Caco-2 (cell line): ENCODE measurements around the gene HRC. TPM values are rescaled to one million over a fixed set of nuclear protein-coding genes. Genes with fewer than 3 reads are reported as not detected.

Experiments used
- BruUV-seq: library from RNA; stranded (reverse); fragments of 400-500 nt; replicated peaks from 2 replicates; lab custom pipeline; 2021; lab: Mats Ljungman, UMichigan
- CTCF ChIA-PET: fragments of 300-600 bp; sonication (Branson Sonifier 250); formaldehyde crosslinking; loops from one replicate; lab custom pipeline; 2022; ENCODE audit warnings: antibody characterized with exemption; lab: Charles Lee
- POLR2A ChIA-PET: fragments of 300-600 bp; sonication (Branson Sonifier 250); formaldehyde crosslinking; loops from one replicate; lab custom pipeline; 2022; ENCODE audit warnings: antibody characterized with exemption; lab: Charles Lee
- DNase-seq, 2 experiments: peaks; one replicate each; pipeline versions ENCODE4 v3.0.0 to v3.0.0-alpha.2; 2020 to 2022
- H3K27me3 ChIP-seq: replicated peaks from 2 replicates; pipeline ENCODE4 v1.6.0; 2011; ENCODE audit warnings: low read length; ENCODE audit not compliant: control insufficient read depth, insufficient read depth
- H3K36me3 ChIP-seq: 2 replicates; pipeline ENCODE4 v1.5.1; 2011; ENCODE audit warnings: low read length; ENCODE audit not compliant: control insufficient read depth, insufficient read depth
- H3K4me1 ChIP-seq: fragments of 250-450 bp; sonication (Bioruptor Pico); 2 replicates; pipeline ENCODE4 v1.5.1; 2020; ENCODE audit warnings: mild to moderate bottlenecking
- H3K4me3 ChIP-seq: 2 replicates; pipeline ENCODE4 v1.5.1; 2011; ENCODE audit warnings: low read depth, mild to moderate bottlenecking, control low read depth, low read length
- H3K9me3 ChIP-seq: fragments of 250-450 bp; sonication (Bioruptor Pico); 2 replicates; pipeline ENCODE4 v1.5.1; 2020; ENCODE audit warnings: mild to moderate bottlenecking, moderate library complexity
- H3K27ac Mint-ChIP-seq: one replicate; pipeline ENCODE4 v1.8.0; 2022; ENCODE audit warnings: mixed read lengths; ENCODE audit not compliant: unreplicated experiment
- H3K27me3 Mint-ChIP-seq: one replicate; pipeline ENCODE4 v1.8.0; 2022; ENCODE audit warnings: mixed read lengths; ENCODE audit not compliant: insufficient read depth, unreplicated experiment
- H3K36me3 Mint-ChIP-seq: one replicate; pipeline ENCODE4 v1.8.0; 2022; ENCODE audit warnings: mild to moderate bottlenecking, mixed read lengths; ENCODE audit not compliant: insufficient read depth, unreplicated experiment
- H3K4me1 Mint-ChIP-seq: one replicate; pipeline ENCODE4 v1.8.0; 2022; ENCODE audit warnings: low read depth, mixed read lengths; ENCODE audit not compliant: unreplicated experiment
- H3K4me3 Mint-ChIP-seq: one replicate; pipeline ENCODE4 v1.8.0; 2022; ENCODE audit warnings: mild to moderate bottlenecking, moderate library complexity, mixed read lengths; ENCODE audit not compliant: unreplicated experiment
- H3K9me3 Mint-ChIP-seq: one replicate; pipeline ENCODE4 v1.8.0; 2022; ENCODE audit warnings: mixed read lengths; ENCODE audit not compliant: unreplicated experiment
- intact Hi-C: fragments of 100-400 bp; cut with micrococcal nuclease; formaldehyde crosslinking; loops from one replicate; pipeline ENCODE4 v1.10.0; 2022; ENCODE audit not compliant: unreplicated experiment
- total RNA-seq: library from RNA; stranded (reverse); gene quantifications from 2 replicates; pipeline ENCODE4 v1.2.3, GENCODE V29; 2022
- TF ChIP-seq, protein P1 (sequence below), 2 experiments: fragments of 200-600 bp in 1 of 2; IDR thresholded peaks; 1 replicate in 1 of 2; 2 replicates in 1 of 2; pipeline versions ENCODE4 v1.5.1 to v1.8.0; 2011 to 2022; ENCODE audit warnings: antibody characterized with exemption in 1 of 2, control low read depth in 1 of 2, inconsistent platforms in 1 of 2, low read depth in 1 of 2, low read length in 1 of 2, mild to moderate bottlenecking in 1 of 2, moderate library complexity in 1 of 2; ENCODE audit not compliant: insufficient read depth in 1 of 2, severe bottlenecking in 1 of 2, unreplicated experiment in 1 of 2

The HRC gene
- total RNA-seq, 1 experiment from 2014 or later = not detected

DNA sequence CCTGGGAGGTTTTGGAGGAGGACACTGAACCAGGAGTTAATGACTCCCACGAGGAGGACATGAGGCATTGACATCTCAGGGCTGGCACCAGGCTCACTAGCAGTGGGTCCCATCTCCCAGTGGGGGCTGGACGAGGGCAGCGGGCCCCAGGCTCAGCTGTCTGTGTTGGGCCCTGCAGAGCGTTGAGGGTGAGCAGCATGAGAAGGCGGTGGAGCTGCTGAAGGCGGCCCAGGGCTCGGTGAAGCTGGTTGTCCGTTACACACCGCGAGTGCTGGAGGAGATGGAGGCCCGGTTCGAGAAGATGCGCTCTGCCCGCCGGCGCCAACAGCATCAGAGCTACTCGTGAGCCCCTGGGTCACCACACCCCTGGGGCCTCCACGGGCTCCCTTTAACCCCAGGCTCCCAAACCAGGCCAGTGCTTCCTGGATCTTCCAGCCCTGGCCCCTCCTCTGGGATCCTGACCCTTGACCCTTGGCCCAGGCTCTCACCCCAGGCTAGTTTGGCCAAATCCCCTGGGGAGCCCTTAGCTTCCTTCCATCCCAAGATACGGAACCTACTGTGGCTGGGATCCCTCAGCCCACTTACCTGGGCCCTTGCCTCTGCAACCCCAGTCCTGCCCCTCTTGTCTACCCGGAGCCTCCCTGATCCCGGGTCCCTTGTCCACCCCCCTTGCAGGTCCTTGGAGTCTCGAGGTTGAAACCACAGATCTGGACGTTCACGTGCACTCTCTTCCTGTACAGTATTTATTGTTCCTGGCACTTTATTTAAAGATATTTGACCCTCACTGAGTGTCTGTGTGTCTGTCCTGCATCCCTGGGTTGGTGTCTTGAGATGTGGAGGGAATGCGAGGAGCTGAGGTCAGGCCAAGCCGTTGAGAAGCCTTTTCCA lies 37.3 kb downstream of the HRC start:
- H3K4me3 Mint-ChIP-seq = peak overlapping the region; percentile 94
- H3K27ac Mint-ChIP-seq = peak overlapping the region; percentile 85
- TF ChIP-seq, protein P1, sequence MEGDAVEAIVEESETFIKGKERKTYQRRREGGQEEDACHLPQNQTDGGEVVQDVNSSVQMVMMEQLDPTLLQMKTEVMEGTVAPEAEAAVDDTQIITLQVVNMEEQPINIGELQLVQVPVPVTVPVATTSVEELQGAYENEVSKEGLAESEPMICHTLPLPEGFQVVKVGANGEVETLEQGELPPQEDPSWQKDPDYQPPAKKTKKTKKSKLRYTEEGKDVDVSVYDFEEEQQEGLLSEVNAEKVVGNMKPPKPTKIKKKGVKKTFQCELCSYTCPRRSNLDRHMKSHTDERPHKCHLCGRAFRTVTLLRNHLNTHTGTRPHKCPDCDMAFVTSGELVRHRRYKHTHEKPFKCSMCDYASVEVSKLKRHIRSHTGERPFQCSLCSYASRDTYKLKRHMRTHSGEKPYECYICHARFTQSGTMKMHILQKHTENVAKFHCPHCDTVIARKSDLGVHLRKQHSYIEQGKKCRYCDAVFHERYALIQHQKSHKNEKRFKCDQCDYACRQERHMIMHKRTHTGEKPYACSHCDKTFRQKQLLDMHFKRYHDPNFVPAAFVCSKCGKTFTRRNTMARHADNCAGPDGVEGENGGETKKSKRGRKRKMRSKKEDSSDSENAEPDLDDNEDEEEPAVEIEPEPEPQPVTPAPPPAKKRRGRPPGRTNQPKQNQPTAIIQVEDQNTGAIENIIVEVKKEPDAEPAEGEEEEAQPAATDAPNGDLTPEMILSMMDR (IDR thresholded peaks at IDR 0.05; ENCODE audit: insufficient read depth in 1 of 2, low read depth in 1 of 2, low read length in 1 of 2, severe bottlenecking in 1 of 2, unreplicated experiment in 1 of 2) = no peak
- Histone ChIP-seq H3K36me3 (no peaks in the 10 kb centered on the region), H3K4me3 (peak overlapping the region; percentile 88), H3K9me3 (no peaks in the 10 kb centered on the region), H3K4me1 (peaks cover 18% of the 10 kb centered on the region), H3K27me3 (no peaks in the 10 kb centered on the region)
- POLR2A ChIA-PET = no interaction called here
- DNase-seq = no peak
- BruUV-seq = no TSS peak
- H3K27me3 Mint-ChIP-seq = peaks cover 4% of the 10 kb centered on the region
- H3K4me1 Mint-ChIP-seq = peaks cover 38% of the 10 kb centered on the region
- H3K36me3 Mint-ChIP-seq = peaks cover 24% of the 10 kb centered on the region
- intact Hi-C loops = loop anchor here (2.0 to 5.0 kb wide), 2 partner anchors 31 to 79 kb away; no protein-coding TSS in a partner anchor
- CTCF ChIA-PET = interaction anchor here (0.6 to 1.3 kb wide), 4 partner anchors 20 to 146 kb away, joined by 3 to 6 read pairs (median 4); no protein-coding TSS in a partner anchor
- no peaks in the 10 kb centered on the region for H3K9me3 Mint-ChIP-seq

DNA sequence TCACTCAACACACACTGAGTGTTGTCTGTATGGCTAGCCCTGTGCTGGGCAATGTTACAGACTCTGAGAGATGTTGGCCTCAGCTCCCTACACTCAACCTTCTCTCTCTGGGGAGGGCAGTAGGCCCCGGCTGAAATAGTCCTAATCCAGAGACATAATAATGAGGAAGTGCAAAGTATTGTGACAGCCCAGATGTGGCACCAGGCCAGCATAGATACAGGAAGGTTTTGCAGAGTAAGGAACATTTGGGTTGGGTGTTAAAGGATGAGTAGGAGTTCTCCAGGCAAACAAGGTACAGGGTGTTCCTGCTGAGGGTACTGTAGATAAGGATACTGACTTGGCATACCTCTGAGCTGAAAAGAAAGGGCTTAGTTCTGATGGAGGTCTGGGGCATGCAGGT lies 38.7 kb downstream of the HRC start:
- no peaks in the 10 kb centered on the region for H3K27me3 ChIP-seq
- Mint-ChIP-seq H3K9me3 (no peaks in the 10 kb centered on the region), H3K4me1 (peaks cover 38% of the 10 kb centered on the region), H3K36me3 (peaks cover 24% of the 10 kb centered on the region), H3K4me3 (peak overlapping the region; percentile 94), H3K27ac (no peak overlapping the region), H3K27me3 (peaks cover 4% of the 10 kb centered on the region)
- peaks cover 18% of the 10 kb centered on the region for H3K4me1 ChIP-seq
- POLR2A ChIA-PET = no interaction called here
- H3K9me3 ChIP-seq = no peaks in the 10 kb centered on the region
- CTCF ChIA-PET = interaction anchor here (0.7 kb wide), 1 partner anchor 524 kb away, joined by 4 read pairs; the partner anchor contains the start of gene RRAS
- intact Hi-C loops = loop anchor here (5.0 kb wide), 1 partner anchor 81 kb away; no protein-coding TSS in a partner anchor
- TF ChIP-seq, protein P1 (IDR thresholded peaks at IDR 0.05; ENCODE audit: insufficient read depth in 1 of 2, low read depth in 1 of 2, low read length in 1 of 2, severe bottlenecking in 1 of 2, unreplicated experiment in 1 of 2) = no peak
- no peaks in the 10 kb centered on the region for H3K36me3 ChIP-seq
- BruUV-seq = no TSS peak
- DNase-seq = no peak
- no peak overlapping the region for H3K4me3 ChIP-seq

DNA sequence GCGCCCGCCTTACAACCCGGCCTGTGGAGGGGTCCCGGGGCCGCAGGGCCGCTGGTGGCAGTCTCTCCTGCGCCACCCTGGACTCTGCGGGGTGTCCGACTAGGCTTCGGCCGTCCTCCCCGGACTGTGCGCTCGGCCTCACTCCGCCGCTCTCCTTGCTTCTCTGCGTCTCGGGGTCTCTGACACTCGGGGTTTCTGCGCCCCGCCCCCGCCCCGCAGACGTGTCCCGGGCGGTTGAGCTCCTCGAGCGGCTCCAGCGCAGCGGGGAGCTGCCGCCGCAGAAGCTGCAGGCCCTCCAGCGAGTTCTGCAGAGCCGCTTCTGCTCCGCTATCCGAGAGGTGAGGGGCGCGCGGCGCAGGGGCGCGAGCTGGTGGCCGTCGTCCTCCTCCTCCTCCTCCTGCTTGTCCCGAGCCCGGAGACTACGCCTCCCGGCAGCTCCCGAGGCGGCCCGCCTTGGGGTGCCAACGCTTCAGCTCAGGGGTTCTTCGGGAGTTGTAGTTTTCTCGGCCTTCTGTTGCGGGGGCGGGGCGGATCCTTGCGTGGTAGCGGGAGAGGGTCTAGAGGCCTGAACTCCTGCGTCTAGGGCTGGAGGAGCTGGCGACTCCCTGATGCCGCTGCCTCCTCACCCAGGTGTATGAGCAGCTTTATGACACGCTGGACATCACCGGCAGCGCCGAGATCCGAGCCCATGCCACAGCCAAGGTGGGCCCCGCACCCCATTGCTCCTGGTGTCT lies 40.4 kb downstream of the HRC start:
- no peaks in the 10 kb centered on the region for H3K27me3 Mint-ChIP-seq
- peak; percentile 61 to 65 for DNase-seq
- no peak overlapping the region for H3K27ac Mint-ChIP-seq
- peak overlapping the region; percentile 95 for H3K4me3 Mint-ChIP-seq
- BruUV-seq = no TSS peak
- POLR2A ChIA-PET = interaction anchor here (0.5 to 1.9 kb wide), 8 partner anchors 11 to 338 kb away, joined by 3 to 13 read pairs (median 3); partner anchors contain the start of genes ALDH16A1 and RUVBL2
- no peaks in the 10 kb centered on the region for H3K36me3 ChIP-seq
- no peaks in the 10 kb centered on the region for H3K27me3 ChIP-seq
- peaks cover 32% of the 10 kb centered on the region for H3K4me1 Mint-ChIP-seq
- CTCF ChIA-PET = interaction anchor here (0.6 to 3.0 kb wide), 13 partner anchors 8 to 1678 kb away, joined by 3 to 54 read pairs (median 5); partner anchors contain the start of gene BAX
- H3K9me3 Mint-ChIP-seq = no peaks in the 10 kb centered on the region
- TF ChIP-seq, protein P1 (IDR thresholded peaks at IDR 0.05; ENCODE audit: insufficient read depth in 1 of 2, low read depth in 1 of 2, low read length in 1 of 2, severe bottlenecking in 1 of 2, unreplicated experiment in 1 of 2) = no peak
- peaks cover 18% of the 10 kb centered on the region for H3K4me1 ChIP-seq
- H3K4me3 ChIP-seq = peak overlapping the region; percentile 92
- intact Hi-C loops = loop anchor here (5.0 kb wide), 1 partner anchor 83 kb away; no protein-coding TSS in a partner anchor
- peaks cover 24% of the 10 kb centered on the region for H3K36me3 Mint-ChIP-seq
- no peaks in the 10 kb centered on the region for H3K9me3 ChIP-seq
